ENCODE measurements around the gene CEP20.

CEP20 gene

DNA sequence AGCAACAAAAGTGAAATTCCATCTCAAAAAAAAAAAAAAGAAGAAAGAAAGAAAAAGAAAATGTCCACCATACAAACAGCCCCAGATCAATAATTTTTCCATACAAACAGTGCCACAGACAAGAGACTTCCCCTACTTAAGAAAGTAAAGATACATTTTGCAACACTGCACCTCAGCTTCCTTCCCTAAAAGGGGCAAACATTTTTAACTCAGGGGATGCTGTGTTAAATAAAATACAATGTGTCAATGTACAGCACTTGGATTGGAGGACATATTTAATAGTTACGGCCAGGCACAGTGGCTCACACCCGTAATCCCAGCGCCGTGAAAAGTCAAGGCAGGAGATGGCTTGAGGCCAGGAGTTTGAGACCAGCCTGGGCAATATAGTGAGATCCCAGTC lies 53.9 kb downstream of the CEP20 start:
- Histone ChIP-seq H3K79me2 (ENCODE audit: insufficient read depth, low read length) (no peaks in the 10 kb centered on the region), H3K9ac (ENCODE audit: low read depth, low read length) (no peak overlapping the region), H3K9me3 (ENCODE audit: insufficient read depth, low read length, severe bottlenecking) (no peaks in the 10 kb centered on the region), H3K4me1 (ENCODE audit: insufficient read depth, low read length) (no peaks in the 10 kb centered on the region), H2AFZ (ENCODE audit: low read depth, low read length) (no peak overlapping the region), H3K27ac (ENCODE audit: low read length) (no peak overlapping the region), H4K20me1 (ENCODE audit: insufficient read depth, low read length) (no peaks in the 10 kb centered on the region), H3K36me3 (ENCODE audit: insufficient read depth, low read length) (no peaks in the 10 kb centered on the region), H3K4me3 (ENCODE audit: low read depth in 1 of 2, low read length in 2 of 2) (no peak overlapping the region), H3K27me3 (ENCODE audit: insufficient read depth, low read length, poor library complexity) (no peaks in the 10 kb centered on the region), H3K4me2 (ENCODE audit: insufficient read depth, low read length) (no peak overlapping the region)
- no peak for DNase-seq
- TF ChIP-seq EZH2 (IDR thresholded peaks at IDR 0.05; ENCODE audit: borderline replicate concordance, low read depth, low read length, severe bottlenecking): no peak
- TF ChIP-seq, protein P1, sequence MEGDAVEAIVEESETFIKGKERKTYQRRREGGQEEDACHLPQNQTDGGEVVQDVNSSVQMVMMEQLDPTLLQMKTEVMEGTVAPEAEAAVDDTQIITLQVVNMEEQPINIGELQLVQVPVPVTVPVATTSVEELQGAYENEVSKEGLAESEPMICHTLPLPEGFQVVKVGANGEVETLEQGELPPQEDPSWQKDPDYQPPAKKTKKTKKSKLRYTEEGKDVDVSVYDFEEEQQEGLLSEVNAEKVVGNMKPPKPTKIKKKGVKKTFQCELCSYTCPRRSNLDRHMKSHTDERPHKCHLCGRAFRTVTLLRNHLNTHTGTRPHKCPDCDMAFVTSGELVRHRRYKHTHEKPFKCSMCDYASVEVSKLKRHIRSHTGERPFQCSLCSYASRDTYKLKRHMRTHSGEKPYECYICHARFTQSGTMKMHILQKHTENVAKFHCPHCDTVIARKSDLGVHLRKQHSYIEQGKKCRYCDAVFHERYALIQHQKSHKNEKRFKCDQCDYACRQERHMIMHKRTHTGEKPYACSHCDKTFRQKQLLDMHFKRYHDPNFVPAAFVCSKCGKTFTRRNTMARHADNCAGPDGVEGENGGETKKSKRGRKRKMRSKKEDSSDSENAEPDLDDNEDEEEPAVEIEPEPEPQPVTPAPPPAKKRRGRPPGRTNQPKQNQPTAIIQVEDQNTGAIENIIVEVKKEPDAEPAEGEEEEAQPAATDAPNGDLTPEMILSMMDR (IDR thresholded peaks at IDR 0.05; ENCODE audit: borderline replicate concordance, extremely low read depth, low read length, poor library complexity, severe bottlenecking): no peak
- ATAC-seq (ENCODE audit: insufficient read depth, low read depth): no peak

GRCh38 chr16:15833541-15833940 lies 54.9 kb downstream of the CEP20 start:
- TF ChIP-seq, protein P1 (IDR thresholded peaks at IDR 0.05; ENCODE audit: borderline replicate concordance, extremely low read depth, low read length, poor library complexity, severe bottlenecking): no peak
- no peak for TF ChIP-seq EZH2 (IDR thresholded peaks at IDR 0.05; ENCODE audit: borderline replicate concordance, low read depth, low read length, severe bottlenecking)
- no peaks in the 10 kb centered on the region for H3K4me1 ChIP-seq (ENCODE audit: insufficient read depth, low read length)
- no peaks in the 10 kb centered on the region for H3K27me3 ChIP-seq (ENCODE audit: insufficient read depth, low read length, poor library complexity)
- H3K9me3 ChIP-seq (ENCODE audit: insufficient read depth, low read length, severe bottlenecking): no peaks in the 10 kb centered on the region
- H3K27ac ChIP-seq (ENCODE audit: low read length): no peak overlapping the region
- H2AFZ ChIP-seq (ENCODE audit: low read depth, low read length): no peak overlapping the region
- ATAC-seq (ENCODE audit: insufficient read depth, low read depth) (no peak), DNase-seq (no peak)
- no peaks in the 10 kb centered on the region for H3K36me3 ChIP-seq (ENCODE audit: insufficient read depth, low read length)
- H3K79me2 ChIP-seq (ENCODE audit: insufficient read depth, low read length): no peaks in the 10 kb centered on the region
- H3K4me2 ChIP-seq (ENCODE audit: insufficient read depth, low read length): no peak overlapping the region
- H3K9ac ChIP-seq (ENCODE audit: low read depth, low read length): no peak overlapping the region
- H4K20me1 ChIP-seq (ENCODE audit: insufficient read depth, low read length): no peaks in the 10 kb centered on the region
- no peak overlapping the region for H3K4me3 ChIP-seq (ENCODE audit: low read depth in 1 of 2, low read length in 2 of 2)

DNA sequence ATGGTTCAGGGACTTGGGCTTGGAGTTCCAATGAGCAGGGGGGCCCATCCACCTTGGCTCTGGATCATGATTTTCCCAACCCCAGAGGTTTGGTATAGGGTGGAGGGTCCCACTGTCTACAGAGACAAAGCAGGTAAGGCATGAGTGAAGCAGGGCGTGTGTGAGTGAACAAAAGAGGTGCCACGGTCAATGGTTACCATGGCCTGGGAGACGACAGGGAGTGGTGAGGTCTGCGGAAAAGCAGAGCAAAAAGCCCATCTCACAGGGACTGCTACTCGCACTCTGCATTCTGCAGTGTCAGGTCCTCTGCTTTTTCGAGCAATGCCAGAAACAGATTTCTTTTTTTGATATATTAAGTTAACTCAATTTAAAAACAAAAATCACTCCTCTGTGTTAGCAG lies 56.2 kb downstream of the CEP20 start:
- ATAC-seq (ENCODE audit: insufficient read depth, low read depth): no peak
- no peak overlapping the region for H3K27ac ChIP-seq (ENCODE audit: low read length)
- no peaks in the 10 kb centered on the region for H3K9me3 ChIP-seq (ENCODE audit: insufficient read depth, low read length, severe bottlenecking)
- H2AFZ ChIP-seq (ENCODE audit: low read depth, low read length): no peak overlapping the region
- no peaks in the 10 kb centered on the region for H3K4me1 ChIP-seq (ENCODE audit: insufficient read depth, low read length)
- no peak for TF ChIP-seq EZH2 (IDR thresholded peaks at IDR 0.05; ENCODE audit: borderline replicate concordance, low read depth, low read length, severe bottlenecking)
- TF ChIP-seq, protein P1 (IDR thresholded peaks at IDR 0.05; ENCODE audit: borderline replicate concordance, extremely low read depth, low read length, poor library complexity, severe bottlenecking): no peak
- no peak for DNase-seq
- H3K4me2 ChIP-seq (ENCODE audit: insufficient read depth, low read length): no peak overlapping the region
- no peak overlapping the region for H3K9ac ChIP-seq (ENCODE audit: low read depth, low read length)
- H4K20me1 ChIP-seq (ENCODE audit: insufficient read depth, low read length): no peaks in the 10 kb centered on the region
- no peaks in the 10 kb centered on the region for H3K27me3 ChIP-seq (ENCODE audit: insufficient read depth, low read length, poor library complexity)
- no peaks in the 10 kb centered on the region for H3K36me3 ChIP-seq (ENCODE audit: insufficient read depth, low read length)
- H3K79me2 ChIP-seq (ENCODE audit: insufficient read depth, low read length): no peaks in the 10 kb centered on the region
- no peak overlapping the region for H3K4me3 ChIP-seq (ENCODE audit: low read depth in 1 of 2, low read length in 2 of 2)

All from DND-41 (cell line).